GM12873 (cell line): ENCODE measurements around the gene LRRC10B.

Source experiments
- CTCF ChIP-seq: IDR thresholded peaks from 2 replicates; pipeline ENCODE4 v1.5.1; 2012; ENCODE audit warnings: low read depth, mild to moderate bottlenecking, moderate library complexity, low read length, control low read depth; ENCODE audit not compliant: insufficient read depth; ENCODE audit errors: missing control alignments

The LRRC10B gene

GRCh38 chr11:61488651-61489291 lies 19.8 kb upstream of the LRRC10B start:
- TF ChIP-seq CTCF, result no peak

- no peak for TF ChIP-seq CTCF
Measured at GRCh38 chr11:61489833-61490721, 18.5 kb upstream of the LRRC10B start.

DNA sequence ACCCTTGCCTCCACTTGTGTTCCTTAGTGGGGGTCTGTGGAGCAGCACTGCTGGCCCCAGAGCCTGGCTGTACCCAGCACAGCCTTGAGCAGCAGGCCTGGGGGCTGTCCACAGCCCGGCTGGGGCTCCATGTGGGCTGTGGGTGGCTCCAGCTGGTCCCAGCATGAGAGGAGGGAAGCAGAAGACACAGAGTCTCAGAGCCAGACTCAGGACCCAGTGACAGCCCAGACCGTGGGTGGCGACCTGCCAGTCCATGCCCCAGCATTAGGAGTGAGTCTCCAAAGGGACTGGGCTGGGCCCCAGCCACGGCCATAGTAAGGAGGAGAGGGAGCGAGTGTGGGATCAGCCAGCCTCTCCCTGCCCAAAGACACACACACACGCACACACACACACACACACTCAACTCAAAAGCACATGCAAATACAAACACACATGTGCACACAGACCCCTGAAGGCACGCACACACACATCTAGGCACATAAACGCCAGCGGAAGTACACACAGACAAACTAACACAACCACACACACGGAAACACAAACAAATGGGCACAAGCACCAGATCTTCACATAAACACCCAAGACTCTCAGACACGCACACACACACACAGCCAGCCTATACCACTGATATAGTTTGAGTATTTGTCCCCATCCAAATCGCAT lies 16.7 kb upstream of the LRRC10B start:
- no peak for TF ChIP-seq CTCF

DNA sequence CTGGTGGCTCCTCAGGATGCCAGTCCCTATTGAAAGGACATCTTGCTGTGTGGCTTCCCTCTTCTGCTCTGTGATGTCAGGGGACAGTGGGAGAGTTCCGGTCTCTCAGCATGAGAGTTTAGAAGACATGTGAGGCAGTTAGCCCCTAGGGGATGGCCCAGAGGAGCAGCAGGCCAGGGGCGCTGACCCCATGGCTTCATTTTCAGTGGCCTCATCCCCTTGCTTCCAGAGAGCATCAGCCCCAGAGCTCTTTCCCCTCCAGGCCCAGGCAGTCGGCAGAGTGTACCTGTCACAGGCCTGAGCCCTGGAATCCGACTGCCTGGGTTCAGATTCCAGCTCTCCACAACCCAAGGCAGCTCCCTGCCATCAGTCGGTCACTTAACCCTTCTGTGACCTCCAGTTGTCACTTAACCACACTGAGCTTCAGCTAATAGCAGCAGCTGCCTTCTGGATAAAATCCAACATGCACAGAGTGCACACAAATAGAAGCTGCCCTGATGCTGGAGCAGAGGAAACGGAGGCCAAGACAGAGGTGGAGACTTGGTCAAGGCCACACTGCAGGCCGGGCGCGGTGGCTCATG lies 14.1 kb upstream of the LRRC10B start:
- TF ChIP-seq CTCF, result no peak

DNA sequence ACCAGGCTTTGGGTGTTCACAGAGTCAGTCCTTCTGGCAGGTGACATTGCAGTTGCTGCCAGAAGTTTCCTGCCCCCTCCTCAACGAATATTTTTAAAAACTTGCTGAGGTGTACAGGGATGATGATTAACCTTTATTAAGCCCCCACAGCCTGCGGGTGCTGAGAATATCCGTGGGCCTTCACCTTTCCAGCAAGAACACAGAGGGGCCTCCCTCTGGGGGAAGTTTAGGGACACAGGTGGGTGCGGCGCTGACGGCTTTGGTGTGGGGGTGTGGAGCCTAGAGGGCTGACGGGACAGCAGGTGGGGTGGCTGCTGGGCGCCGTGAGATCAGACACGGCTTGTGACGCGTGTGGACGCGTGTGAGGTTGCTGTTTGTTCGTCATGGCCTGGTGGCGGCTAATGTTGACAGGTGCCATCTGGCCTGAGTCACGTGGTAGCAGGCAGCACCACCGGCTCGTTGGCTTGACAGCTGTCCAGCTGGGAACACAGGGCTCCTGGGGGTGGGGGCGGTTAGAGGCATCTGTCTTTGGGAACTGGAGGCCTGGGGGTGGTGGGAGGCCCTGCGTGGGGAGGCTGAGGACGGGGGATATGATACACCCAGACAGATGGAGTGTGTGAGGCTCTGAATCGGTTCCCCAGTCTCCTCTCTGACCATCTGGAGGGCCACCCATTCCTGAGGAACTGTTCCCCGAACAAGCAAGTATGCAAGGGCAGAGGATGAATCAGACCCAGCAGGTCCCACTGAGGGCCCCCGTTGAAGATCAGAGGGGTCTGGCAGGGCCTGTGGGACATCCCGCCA lies 12.5 kb upstream of the LRRC10B start:
- no peak for TF ChIP-seq CTCF

DNA sequence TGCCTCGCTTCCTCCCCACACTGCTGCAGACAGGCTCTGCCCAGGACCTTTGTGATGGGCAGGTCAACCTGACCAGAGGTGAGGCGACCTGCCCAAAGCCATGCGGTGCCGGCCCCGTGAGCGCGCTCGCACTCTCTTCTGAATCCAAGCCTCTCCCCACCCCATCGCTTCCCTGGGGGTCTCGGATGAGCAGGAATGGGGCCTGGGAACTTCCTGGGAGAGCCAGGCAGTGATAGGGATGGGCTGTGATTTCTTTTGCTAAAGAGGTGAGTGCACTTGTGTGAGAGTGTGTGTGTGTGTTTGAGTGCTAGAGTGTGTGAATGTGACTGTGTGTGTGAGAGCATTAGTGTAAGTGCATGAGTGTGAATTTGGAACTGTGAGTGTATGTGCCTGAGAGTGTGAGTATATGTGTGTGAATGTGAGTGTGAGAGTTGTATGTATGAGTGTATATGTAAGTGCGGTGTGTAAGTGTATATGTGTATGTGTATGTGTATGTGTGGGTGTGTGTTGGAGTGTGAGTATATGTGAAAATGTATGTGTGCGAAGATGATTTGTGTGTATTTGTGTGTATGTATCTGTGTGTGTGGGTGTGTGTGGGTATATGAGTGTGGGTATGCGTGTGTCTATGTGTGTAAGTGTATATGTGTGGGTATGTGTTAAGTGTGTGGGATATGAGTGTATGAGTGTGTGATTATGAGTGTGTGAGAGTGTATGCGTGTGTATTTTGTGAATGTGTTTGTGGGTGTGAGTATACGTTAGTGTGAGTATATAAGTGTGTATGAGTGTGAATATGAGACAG lies 11.7 kb upstream of the LRRC10B start:
- TF ChIP-seq CTCF, result no peak
